Urinary bladder (tissue), 4 donors: ENCODE data around the gene ITPKC. TPM values are rescaled to one million over a fixed set of nuclear protein-coding genes. Genes with fewer than 3 reads are reported as not detected.
"Not testable (repeated sequence)": the region's sequence is repeated elsewhere in the genome, so short reads cannot be mapped to it uniquely, and the experiment has no call there.

ENCODE experiments used
- DNase-seq: peaks from one replicate; pipeline ENCODE4 v3.0.0-alpha.2; 2015; ENCODE audit errors: extremely low spot score
- H3K27ac ChIP-seq: one replicate; pipeline ENCODE4 v1.5.1; 2013; ENCODE audit warnings: low read depth, mild to moderate bottlenecking, moderate library complexity
- H3K36me3 ChIP-seq: one replicate; pipeline ENCODE4 v1.6.1; 2013; ENCODE audit warnings: mild to moderate bottlenecking, moderate library complexity; ENCODE audit not compliant: insufficient read depth
- H3K4me1 ChIP-seq: one replicate; pipeline ENCODE4 v1.6.1; 2013; ENCODE audit warnings: mild to moderate bottlenecking, moderate library complexity; ENCODE audit not compliant: insufficient read depth
- H3K4me3 ChIP-seq: one replicate; pipeline ENCODE4 v1.5.1; 2013; ENCODE audit warnings: low read depth, low read length
- WGBS: extraction: QIAGEN DNeasy Blood & Tissue Kit; methylation state at CpG from one replicate; pipeline ENCODE4 v1.1.7; 2013; 5-methylcytosine and 5-hydroxymethylcytosine counted together
- polyA plus RNA-seq: library from polyadenylated mRNA; stranded (reverse); fragments of 200-250 nt; gene quantifications from one replicate; pipeline ENCODE4 v1.2.3, GENCODE V29; 2013
- small RNA-seq: library from RNA; depleted of rRNA; stranded (forward); fragments of <200 nt; gene quantifications from one replicate; pipeline ENCODE3, GENCODE V24; 2014
- total RNA-seq: library from RNA; depleted of rRNA; stranded (reverse); fragments of >200 nt; gene quantifications from one replicate; pipeline ENCODE4 v1.2.3, GENCODE V29; 2014
- donor health status: healthy with polysubstance abuse.
- donor health status: healthy.

Gene ITPKC
- total and polyA plus RNA-seq, 2 donors: 9.3 to 36.4 TPM

GRCh38 chr19:40778706-40779284 lies 61.9 kb downstream of the ITPKC start:
- DNase-seq: no peak
- Histone ChIP-seq H3K36me3 (no peaks in the 10 kb centered on the region), H3K4me1 (no peaks in the 10 kb centered on the region), H3K27ac (no peak overlapping the region), H3K4me3 (peak overlapping the region; percentile 49)
- 7% methylated on average over 7 of the region's 7 CpGs for WGBS

- no peak for DNase-seq
- no peak overlapping the region for H3K4me3 ChIP-seq
- H3K27ac ChIP-seq: no peak overlapping the region
- WGBS: 94% methylated on average over 5 of the region's 5 CpGs
- H3K4me1 ChIP-seq: no peaks in the 10 kb centered on the region
- H3K36me3 ChIP-seq: no peaks in the 10 kb centered on the region
These were observed 63.7 kb downstream of the ITPKC start for GRCh38 chr19:40780582-40780981.

GRCh38 chr19:40781140-40781539 lies 64.2 kb downstream of the ITPKC start:
- WGBS: 96% methylated on average over 7 of the region's 7 CpGs
- Histone ChIP-seq H3K36me3 (no peaks in the 10 kb centered on the region), H3K4me1 (no peaks in the 10 kb centered on the region), H3K27ac (no peak overlapping the region), H3K4me3 (no peak overlapping the region)
- no peak for DNase-seq

- Histone ChIP-seq H3K4me3 (no peak overlapping the region), H3K27ac (no peak overlapping the region), H3K36me3 (no peaks in the 10 kb centered on the region), H3K4me1 (no peaks in the 10 kb centered on the region)
- 94% methylated on average over 14 of the region's 14 CpGs for WGBS
- no peak for DNase-seq
These were observed 66.8 kb downstream of the ITPKC start for GRCh38 chr19:40783711-40784110.

GRCh38 chr19:40784146-40784545 lies 67.2 kb downstream of the ITPKC start:
- 96% methylated on average over 2 of the region's 2 CpGs for WGBS
- not testable (repeated sequence) for H3K36me3 ChIP-seq, H3K4me3 ChIP-seq

GRCh38 chr19:40785526-40785925 lies 68.6 kb downstream of the ITPKC start:
- H3K4me3 ChIP-seq: no peak overlapping the region
- no peak overlapping the region for H3K27ac ChIP-seq
- H3K36me3 ChIP-seq: no peaks in the 10 kb centered on the region
- no peak for DNase-seq
- H3K4me1 ChIP-seq: no peaks in the 10 kb centered on the region
- 72% methylated on average over 1 of the region's 1 CpG for WGBS

More at GRCh38 chr19:40784146-40784545, 67.2 kb downstream of the ITPKC start:
- H3K27ac ChIP-seq, H3K4me1 ChIP-seq, DNase-seq: not testable (repeated sequence)

GRCh38 chr19:40786060-40787037 lies 69.4 kb downstream of the ITPKC start:
- WGBS: 90% methylated on average over 25 of the region's 25 CpGs
- no peaks in the 10 kb centered on the region for H3K36me3 ChIP-seq
- DNase-seq: no peak
- no peak overlapping the region for H3K27ac ChIP-seq
- no peak overlapping the region for H3K4me3 ChIP-seq
- no peaks in the 10 kb centered on the region for H3K4me1 ChIP-seq

Small RNA genes within 50 kb of the gene (small RNA-seq; reads per million reads assigned to genes)
- not detected for gene RNU6-195P

Other genes starting within 250 kb of the ITPKC start
- 10.2 TPM for gene SHKBP1, start 140.2 kb upstream of the ITPKC start, total RNA-seq
- gene SHKBP1, start 140.2 kb upstream of the ITPKC start, polyA plus RNA-seq: 77.9 TPM
- gene LTBP4, start 115.7 kb upstream of the ITPKC start, total RNA-seq: 305 TPM
- 647 TPM for gene LTBP4, start 115.7 kb upstream of the ITPKC start, polyA plus RNA-seq
- 22.8 TPM for gene NUMBL, start 26.5 kb upstream of the ITPKC start, total RNA-seq
- gene NUMBL, start 26.5 kb upstream of the ITPKC start, polyA plus RNA-seq: 63.3 TPM
- gene COQ8B, start 226 bp upstream of the ITPKC start, total RNA-seq: 24.4 TPM
- gene COQ8B, start 226 bp upstream of the ITPKC start, polyA plus RNA-seq: 51.6 TPM
- gene ACTMAP, start 33.4 kb downstream of the ITPKC start, total RNA-seq: 0.79 TPM
- 5.7 TPM for gene ACTMAP, start 33.4 kb downstream of the ITPKC start, polyA plus RNA-seq
- gene SNRPA, start 34.1 kb downstream of the ITPKC start, total RNA-seq: 22.6 TPM
- 67.2 TPM for gene SNRPA, start 34.1 kb downstream of the ITPKC start, polyA plus RNA-seq
- 2.9 TPM for gene MIA, start 58.4 kb downstream of the ITPKC start, total RNA-seq
- gene MIA, start 58.4 kb downstream of the ITPKC start, polyA plus RNA-seq: 11.8 TPM
- 2.7 TPM for gene RAB4B, start 61.1 kb downstream of the ITPKC start, total RNA-seq
- 46.2 TPM for gene RAB4B, start 61.1 kb downstream of the ITPKC start, polyA plus RNA-seq
- 39.5 TPM for gene EGLN2, start 82.1 kb downstream of the ITPKC start, total RNA-seq
- gene EGLN2, start 82.1 kb downstream of the ITPKC start, polyA plus RNA-seq: 122 TPM
- not detected for gene CYP2A6, start 133.3 kb downstream of the ITPKC start, total RNA-seq
- 1.5 TPM for gene CYP2A6, start 133.3 kb downstream of the ITPKC start, polyA plus RNA-seq
- not detected for gene CYP2A7, start 165.1 kb downstream of the ITPKC start, total RNA-seq
- 0.49 TPM for gene CYP2A7, start 165.1 kb downstream of the ITPKC start, polyA plus RNA-seq